HG03565 (cell line): Measurements from ENCODE around the gene PINK1.

ENCODE experiments used
- ATAC-seq: cut with Tn5 transposase; IDR thresholded peaks from one replicate; pipeline ENCODE4 v1.9.1; 2021; ENCODE audit warnings: mild to moderate bottlenecking, moderate library complexity; ENCODE audit not compliant: unreplicated experiment

PINK1 gene

DNA sequence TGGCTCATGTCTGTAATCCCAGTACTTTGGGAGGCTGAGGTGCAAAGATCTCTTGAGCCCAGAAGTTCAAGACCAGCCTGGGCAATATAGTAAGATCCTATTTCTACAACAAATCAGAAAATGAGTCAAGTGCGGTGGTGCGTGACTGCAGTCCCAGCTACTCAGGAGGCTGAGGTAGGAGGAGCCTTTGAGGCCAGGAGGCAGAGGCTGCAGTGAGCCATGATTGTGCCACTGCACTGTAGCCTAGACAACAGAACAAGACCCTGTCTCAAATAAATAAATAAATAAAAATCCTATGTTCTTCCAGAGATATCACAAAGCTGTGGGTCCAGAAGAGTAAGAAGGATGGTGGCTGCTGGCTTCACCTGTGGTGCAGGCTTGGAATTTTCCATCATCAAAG, 22.3 kb upstream of the PINK1 start:
- no peak for ATAC-seq

- ATAC-seq = no peak
These were observed 21.6 kb upstream of the PINK1 start for GRCh38 chr1:20611652-20612051.

GRCh38 chr1:20612221-20612746, 21.0 kb upstream of the PINK1 start:
- ATAC-seq = no peak

GRCh38 chr1:20614131-20614579, 19.1 kb upstream of the PINK1 start:
- no peak for ATAC-seq

GRCh38 chr1:20615946-20616846, 17.1 kb upstream of the PINK1 start:
- no peak for ATAC-seq

GRCh38 chr1:20616847-20617487, 16.3 kb upstream of the PINK1 start:
- ATAC-seq = no peak

DNA sequence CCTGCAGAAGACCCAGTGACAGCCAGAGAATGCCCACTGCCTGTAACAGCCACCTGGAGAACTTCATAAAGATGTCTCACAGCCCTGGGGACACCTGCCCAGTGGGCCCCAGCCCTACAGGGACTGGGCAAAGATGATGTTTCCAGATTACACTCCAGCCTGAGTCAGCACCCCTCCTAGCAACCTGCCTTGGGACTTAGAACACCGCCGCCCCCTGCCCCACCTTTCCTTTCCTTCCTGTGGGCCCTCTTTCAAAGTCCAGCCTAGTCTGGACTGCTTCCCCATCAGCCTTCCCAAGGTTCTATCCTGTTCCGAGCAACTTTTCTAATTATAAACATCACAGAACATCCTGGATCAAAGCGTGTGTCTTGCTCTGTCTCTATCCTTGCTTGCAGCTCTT, 14.7 kb upstream of the PINK1 start:
- ATAC-seq = no peak

- ATAC-seq = no peak
These were observed 13.3 kb upstream of the PINK1 start for GRCh38 chr1:20619999-20620398.

DNA sequence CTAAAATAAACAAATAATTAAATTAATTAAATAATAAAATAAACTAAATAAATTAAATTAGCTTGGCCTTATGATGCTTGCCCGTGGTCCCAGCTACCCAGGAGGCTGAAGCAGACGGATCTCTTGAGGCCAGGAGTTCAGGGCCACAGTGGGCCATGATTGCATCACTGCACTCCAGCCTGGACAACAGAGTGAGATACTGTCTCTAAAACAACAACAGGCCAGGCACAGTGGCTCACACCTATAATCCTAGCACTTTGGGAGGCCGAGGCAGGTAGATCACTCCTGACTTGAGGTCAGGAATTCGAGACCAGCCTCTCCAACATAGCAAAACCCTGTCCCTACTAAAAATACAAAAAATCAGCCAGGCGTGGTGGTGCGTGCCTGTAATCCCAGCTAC, 12.2 kb upstream of the PINK1 start:
- ATAC-seq = no peak

DNA sequence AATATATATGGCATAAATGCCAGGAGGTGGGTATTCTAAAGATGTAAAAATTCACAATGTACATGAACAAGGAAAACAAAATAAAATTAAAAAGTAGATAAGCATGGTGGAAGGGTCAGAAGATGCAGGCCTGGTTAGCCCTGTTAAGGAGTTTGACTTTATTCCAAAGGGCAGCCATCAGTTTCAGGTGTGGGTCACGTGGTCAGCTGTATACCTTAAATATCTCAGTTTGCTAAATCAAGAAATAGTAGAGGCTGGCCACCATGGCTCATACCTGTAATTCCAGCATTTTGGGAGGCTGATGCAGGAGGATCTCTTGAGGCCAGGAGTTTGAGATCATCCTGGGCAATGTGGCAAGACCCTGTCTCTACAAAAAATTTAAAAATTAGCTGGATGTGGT, 8.5 kb upstream of the PINK1 start:
- ATAC-seq = no peak

DNA sequence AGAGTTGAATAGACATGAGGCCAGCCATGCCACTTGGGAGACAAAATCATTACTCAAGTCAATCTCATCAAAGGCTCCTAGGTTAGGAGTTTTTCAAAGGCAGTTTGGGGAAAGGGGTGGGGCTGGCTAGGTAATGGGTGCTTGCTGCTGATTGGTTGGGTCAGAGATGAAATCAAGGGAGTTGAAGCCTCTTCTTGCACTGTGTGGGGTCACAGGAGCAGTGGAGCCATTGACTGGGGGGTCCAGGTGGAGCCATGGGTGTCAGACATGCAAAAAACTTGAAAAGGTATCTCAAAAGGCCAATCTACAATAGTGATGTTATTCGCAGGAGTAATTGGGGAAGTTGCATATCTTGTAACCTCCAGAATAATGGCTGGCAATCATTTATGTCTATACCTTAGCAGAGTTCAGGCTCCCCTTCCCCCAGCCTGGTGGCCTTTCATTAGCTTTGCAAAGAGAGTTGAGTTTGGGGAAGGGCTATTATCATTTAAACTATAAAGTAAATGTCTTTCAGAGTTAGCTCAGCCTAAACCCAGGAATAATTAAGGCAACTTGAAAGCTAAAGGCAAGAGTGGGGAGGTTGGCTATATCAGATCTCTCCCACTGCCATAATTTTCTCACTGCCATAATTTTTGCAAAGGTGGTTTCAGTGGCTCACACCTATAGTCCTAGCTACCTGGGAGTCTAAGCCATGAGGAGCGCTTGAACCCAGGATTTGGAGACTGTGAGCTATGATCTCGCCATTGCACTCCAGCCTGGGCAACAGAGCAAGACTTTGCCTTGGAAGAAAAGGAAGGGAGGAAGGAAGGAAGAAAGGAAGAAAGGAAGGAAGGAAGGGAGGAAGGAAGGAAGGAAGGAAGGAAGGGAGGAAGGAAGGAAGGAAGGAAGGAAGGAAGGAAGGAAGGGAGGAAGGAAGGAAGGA, 7.8 kb upstream of the PINK1 start:
- ATAC-seq = no peak

GRCh38 chr1:20626098-20626427, 7.2 kb upstream of the PINK1 start:
- ATAC-seq = no peak

- ATAC-seq = no peak
These were observed 6.7 kb upstream of the PINK1 start for GRCh38 chr1:20626524-20626923.

GRCh38 chr1:20630729-20631128, 2.5 kb upstream of the PINK1 start:
- no peak for ATAC-seq

GRCh38 chr1:20632386-20632785, 872 bp upstream of the PINK1 start:
- ATAC-seq = no peak

DNA sequence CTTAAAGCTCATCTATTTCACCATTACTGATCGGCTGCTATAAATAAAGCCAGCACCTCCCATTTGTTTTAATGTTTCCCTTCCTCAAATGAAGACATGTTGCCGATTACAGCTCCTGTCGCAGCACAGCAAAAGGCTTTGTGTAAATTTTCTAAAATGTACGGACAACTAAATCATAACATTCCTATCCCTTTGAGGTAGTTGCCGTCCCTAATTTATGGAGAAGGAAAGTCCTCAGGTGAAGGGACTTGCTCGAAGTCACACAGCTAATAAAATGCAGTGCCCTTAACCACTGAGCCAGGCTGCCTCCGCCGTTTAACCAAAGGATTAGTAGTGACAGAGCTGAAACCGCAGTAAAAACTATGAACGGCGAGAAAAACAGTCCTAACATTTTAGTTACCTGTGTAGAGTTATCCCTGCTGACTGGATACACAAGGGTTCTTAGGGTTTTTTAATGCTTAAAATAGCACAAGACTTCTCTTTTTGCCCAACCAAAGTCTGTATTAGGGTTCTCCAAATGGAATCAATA, 871 bp downstream of the PINK1 start:
- ATAC-seq = no peak

GRCh38 chr1:20634594-20635084, 1.4 kb downstream of the PINK1 start:
- no peak for ATAC-seq

DNA sequence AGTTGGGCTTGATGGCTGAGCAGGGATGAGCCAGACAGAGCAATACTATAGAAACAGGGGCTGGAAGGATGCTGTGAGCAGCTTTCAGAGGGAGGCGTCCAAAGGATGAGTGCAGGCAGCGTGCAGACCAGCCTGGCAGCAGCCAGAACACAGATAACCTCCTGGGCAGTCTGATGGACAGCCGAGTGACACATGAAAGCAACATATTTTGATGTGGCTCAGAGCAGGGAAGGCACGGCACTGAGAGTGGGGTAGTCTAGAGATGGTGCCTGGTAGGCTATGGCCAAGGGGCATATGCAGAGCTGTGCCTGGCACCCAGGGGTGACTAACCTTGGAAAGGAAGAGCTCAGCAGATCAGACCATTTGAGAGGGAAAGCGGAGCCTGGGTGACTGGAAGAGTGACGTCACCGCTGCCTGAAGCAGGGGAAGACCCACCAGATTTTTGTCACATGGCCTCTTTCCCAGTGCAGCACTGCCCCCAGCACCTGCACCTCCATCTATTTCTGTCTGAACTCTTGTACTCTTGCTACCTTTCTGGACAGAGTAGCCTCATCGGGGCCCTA, 3.6 kb downstream of the PINK1 start:
- no peak for ATAC-seq

DNA sequence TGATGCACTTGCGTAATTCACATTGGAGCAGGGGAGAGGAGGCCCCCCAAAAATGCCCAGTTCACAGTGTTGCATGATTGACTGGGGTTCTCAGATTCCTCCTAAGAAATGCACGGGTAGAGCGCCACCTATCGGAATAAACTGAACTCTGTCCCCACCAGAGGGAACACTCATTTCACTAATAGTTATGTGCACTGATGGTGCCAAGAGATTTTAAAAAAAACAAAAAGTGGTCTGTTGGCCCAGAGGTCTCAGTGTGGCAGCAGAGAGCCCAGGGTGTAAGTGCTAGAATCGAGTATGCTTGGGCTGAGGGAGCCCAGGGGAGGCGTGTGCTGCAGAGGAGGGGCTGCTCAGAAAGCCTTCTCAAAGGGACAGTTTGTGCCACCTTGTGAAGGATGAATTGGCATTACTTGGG, 6.9 kb downstream of the PINK1 start:
- no peak for ATAC-seq

DNA sequence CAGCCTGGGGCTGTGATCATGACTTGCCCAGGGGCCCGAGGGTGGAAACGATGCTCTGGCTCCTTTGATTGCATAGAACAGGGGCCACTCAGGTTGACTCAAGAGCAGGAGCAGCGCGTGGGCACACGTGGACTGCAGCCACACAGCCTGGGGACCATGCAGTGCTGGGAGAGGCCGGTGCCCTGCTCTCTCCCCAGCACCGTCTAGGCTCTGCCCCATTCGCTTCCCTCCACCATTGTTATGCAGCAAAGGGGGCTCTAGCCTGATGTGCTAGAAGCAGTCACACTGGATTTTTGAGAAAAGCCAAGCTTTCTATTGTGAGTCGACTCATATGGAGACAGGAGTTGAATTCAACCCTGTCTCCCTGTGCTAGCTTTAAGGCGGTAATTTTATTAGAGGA, 8.7 kb downstream of the PINK1 start:
- ATAC-seq = no peak
